ENCODE data around the gene CDHR2.

DNA sequence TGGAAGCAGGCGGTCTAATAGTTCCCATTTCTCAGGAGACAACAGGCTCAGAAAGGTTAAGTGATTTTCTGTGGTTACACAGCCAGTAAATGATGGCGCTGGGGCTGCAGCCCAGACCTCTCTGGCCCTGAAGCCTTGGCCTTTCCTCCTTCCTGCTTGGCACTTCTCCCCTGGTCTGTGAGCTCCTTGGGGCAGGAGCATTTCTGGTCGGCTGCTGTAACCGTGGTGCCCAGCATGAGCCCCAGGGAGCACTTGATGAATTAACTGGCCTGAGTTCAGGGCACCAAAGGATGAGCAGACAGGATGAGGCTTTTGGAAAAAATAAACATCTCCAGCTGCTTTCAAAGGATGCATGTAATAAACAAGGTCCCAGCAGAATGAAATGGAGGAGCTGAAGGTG lies 30.2 kb downstream of the CDHR2 start:
- TF ChIP-seq, protein P1, sequence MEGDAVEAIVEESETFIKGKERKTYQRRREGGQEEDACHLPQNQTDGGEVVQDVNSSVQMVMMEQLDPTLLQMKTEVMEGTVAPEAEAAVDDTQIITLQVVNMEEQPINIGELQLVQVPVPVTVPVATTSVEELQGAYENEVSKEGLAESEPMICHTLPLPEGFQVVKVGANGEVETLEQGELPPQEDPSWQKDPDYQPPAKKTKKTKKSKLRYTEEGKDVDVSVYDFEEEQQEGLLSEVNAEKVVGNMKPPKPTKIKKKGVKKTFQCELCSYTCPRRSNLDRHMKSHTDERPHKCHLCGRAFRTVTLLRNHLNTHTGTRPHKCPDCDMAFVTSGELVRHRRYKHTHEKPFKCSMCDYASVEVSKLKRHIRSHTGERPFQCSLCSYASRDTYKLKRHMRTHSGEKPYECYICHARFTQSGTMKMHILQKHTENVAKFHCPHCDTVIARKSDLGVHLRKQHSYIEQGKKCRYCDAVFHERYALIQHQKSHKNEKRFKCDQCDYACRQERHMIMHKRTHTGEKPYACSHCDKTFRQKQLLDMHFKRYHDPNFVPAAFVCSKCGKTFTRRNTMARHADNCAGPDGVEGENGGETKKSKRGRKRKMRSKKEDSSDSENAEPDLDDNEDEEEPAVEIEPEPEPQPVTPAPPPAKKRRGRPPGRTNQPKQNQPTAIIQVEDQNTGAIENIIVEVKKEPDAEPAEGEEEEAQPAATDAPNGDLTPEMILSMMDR (IDR thresholded peaks at IDR 0.05) = no peak
- TF ChIP-seq POLR2A (IDR thresholded peaks at IDR 0.05) = no peak

All from heart left ventricle (tissue), 13 donors.